Endothelial cell of umbilical vein (primary cell): ENCODE measurements around the gene MVB12B. TPM values are rescaled to one million over a fixed set of nuclear protein-coding genes. Genes with fewer than 3 reads are reported as not detected.

Experiments
- BruUV-seq: library from RNA; stranded (reverse); fragments of 400-500 nt; replicated peaks from 2 replicates; lab custom pipeline; 2021; lab: Mats Ljungman, UMichigan
- CTCF ChIA-PET: fragments of 300-600, 350-600 bp; sonication (Branson Sonifier 250); formaldehyde crosslinking; loops from one replicate; lab custom pipeline; 2021; ENCODE audit warnings: antibody characterized with exemption, inconsistent platforms; lab: Charles Lee
- POLR2A ChIA-PET: fragments of 300-600, 350-600 bp; sonication (Branson Sonifier 250); formaldehyde crosslinking; loops from one replicate; lab custom pipeline; 2021; ENCODE audit warnings: antibody characterized with exemption, inconsistent platforms; lab: Charles Lee
- DNase-seq: peaks from one replicate; pipeline ENCODE4 v3.0.0-alpha.2; 2011; ENCODE audit warnings: low read depth, low spot score
- FAIRE-seq: peaks from 2 replicates; lab custom pipeline; 2011; peaks lifted over from hg19 to GRCh38; lab: Jason Lieb, UNC
- H2AFZ ChIP-seq: 2 replicates; pipeline ENCODE4 v1.6.0; 2012; ENCODE audit warnings: low read depth, low read length, control low read depth, inconsistent platforms
- H3K27ac ChIP-seq: 2 replicates; pipeline ENCODE4 v1.5.1; 2011; ENCODE audit warnings: low read depth, mild to moderate bottlenecking, control low read depth, low read length, moderate library complexity; ENCODE audit not compliant: insufficient read depth
- H3K27me3 ChIP-seq, 2 experiments: 2 replicates each; pipeline versions ENCODE4 v1.6.0 to v1.6.1; 2011; ENCODE audit warnings: low read length in 2 of 2, mixed read lengths in 1 of 2; ENCODE audit not compliant: control insufficient read depth in 2 of 2, insufficient read depth in 2 of 2
- H3K36me3 ChIP-seq, 2 experiments: 2 replicates in 1 of 2; 3 replicates in 1 of 2; pipeline ENCODE4 v1.5.1; 2011; ENCODE audit warnings: low read length in 2 of 2, mild to moderate bottlenecking in 1 of 2, moderate library complexity in 1 of 2; ENCODE audit not compliant: control insufficient read depth in 2 of 2, insufficient read depth in 2 of 2; ENCODE audit errors: extremely low read depth in 1 of 2
- H3K4me1 ChIP-seq: 3 replicates; pipeline ENCODE4 v1.5.1; 2011; ENCODE audit warnings: mild to moderate bottlenecking, low read length; ENCODE audit not compliant: control insufficient read depth, insufficient read depth; ENCODE audit errors: extremely low read depth
- H3K4me2 ChIP-seq: 2 replicates; pipeline ENCODE4 v1.6.1; 2011; ENCODE audit warnings: low read length, control low read depth, mixed read lengths; ENCODE audit not compliant: insufficient read depth
- H3K4me3 ChIP-seq, 3 experiments: fragments of 200-600 bp in 1 of 3; sonication (generic), shearing (Covaris generic) in 1 of 3; replicated peaks in 1 of 3; 2 replicates each; pipeline ENCODE4 v1.5.1; 2011 to 2016; ENCODE audit warnings: control low read depth in 3 of 3, low read length in 3 of 3, mild to moderate bottlenecking in 2 of 3, inconsistent platforms in 1 of 3, low read depth in 1 of 3, moderate library complexity in 1 of 3; ENCODE audit not compliant: insufficient read depth in 1 of 3
- H3K79me2 ChIP-seq: 2 replicates; pipeline ENCODE4 v1.6.0; 2012; ENCODE audit warnings: low read length, inconsistent platforms; ENCODE audit not compliant: control insufficient read depth, insufficient read depth
- H3K9ac ChIP-seq: replicated peaks from 2 replicates; pipeline ENCODE3; 2011; ENCODE audit warnings: low read length, control low read depth; ENCODE audit not compliant: insufficient read depth; ENCODE audit errors: extremely low read depth
- H3K9me1 ChIP-seq: replicated peaks from 3 replicates; pipeline ENCODE4 v1.6.0; 2011; ENCODE audit warnings: mild to moderate bottlenecking, low read length; ENCODE audit not compliant: control insufficient read depth, insufficient read depth; ENCODE audit errors: extremely low read depth
- H3K9me3 ChIP-seq: replicated peaks from 2 replicates; pipeline ENCODE4 v1.5.1; 2012; ENCODE audit warnings: low read length, inconsistent platforms; ENCODE audit not compliant: control insufficient read depth, insufficient read depth
- H4K20me1 ChIP-seq: replicated peaks from 2 replicates; pipeline ENCODE3; 2011; ENCODE audit warnings: mild to moderate bottlenecking, low read length; ENCODE audit not compliant: control insufficient read depth, insufficient read depth; ENCODE audit errors: extremely low read depth
- EZH2 ChIP-seq: IDR thresholded peaks from 2 replicates; pipeline ENCODE4 v1.6.1; 2012; ENCODE audit warnings: borderline replicate concordance, low read depth, mild to moderate bottlenecking, moderate library complexity, low read length, inconsistent platforms; ENCODE audit not compliant: severe bottlenecking
- FOS ChIP-seq: IDR thresholded peaks from 2 replicates; pipeline ENCODE4 v1.6.1; 2011; ENCODE audit warnings: mild to moderate bottlenecking, low read length, moderate library complexity, borderline replicate concordance; ENCODE audit not compliant: insufficient read depth
- GATA2 ChIP-seq: IDR thresholded peaks from 2 replicates; pipeline ENCODE4 v1.7.0; 2011; ENCODE audit warnings: low read depth, mild to moderate bottlenecking, moderate library complexity, mixed read lengths, low read length; ENCODE audit not compliant: insufficient read length, insufficient read depth
- JUN ChIP-seq: IDR thresholded peaks from 2 replicates; pipeline ENCODE4 v1.6.1; 2011; ENCODE audit warnings: borderline replicate concordance, low read depth; ENCODE audit not compliant: insufficient read length, insufficient read depth
- MYC ChIP-seq: IDR thresholded peaks from one replicate; pipeline ENCODE4 v1.6.1; 2011; ENCODE audit warnings: mild to moderate bottlenecking, low read depth, low read length
- POLR2A ChIP-seq: IDR thresholded peaks from 2 replicates; pipeline ENCODE4 v1.6.1; 2012; ENCODE audit warnings: low read depth, mild to moderate bottlenecking, control low read depth, low read length
- POLR2AphosphoS5 ChIP-seq: IDR thresholded peaks from 2 replicates; pipeline ENCODE4 v1.6.1; 2012; ENCODE audit warnings: low read depth, mild to moderate bottlenecking, control low read depth, low read length, moderate library complexity; ENCODE audit not compliant: insufficient read depth
- dilution Hi-C: fragments of 300-500 bp; cut with MboI; formaldehyde crosslinking; loops from one replicate; pipeline ENCODE4 v1.15.0; 2019; ENCODE audit warnings: low sequenced_read_pairs; ENCODE audit not compliant: extremely low pct_ligation_motif_present
- intact Hi-C: fragments of 100-400 bp; cut with micrococcal nuclease; formaldehyde crosslinking; loops from one replicate; pipeline ENCODE4 v1.10.0; 2022
- polyA plus RNA-seq, 4 experiments: library from polyadenylated mRNA; depleted of rRNA in 3 of 4; stranded (reverse) in 3 of 4; unstranded in 1 of 4; fragments of >200 nt; gene quantifications; 2 replicates each; pipeline versions ENCODE4 v1.2.1 to v1.2.3, GENCODE V29; 2011 to 2012; ENCODE audit warnings: missing spikeins in 1 of 4
- total RNA-seq: library from RNA; stranded (reverse); gene quantifications from 2 replicates; pipeline ENCODE4 v1.2.3, GENCODE V29; 2021
- TF ChIP-seq, protein P1 (sequence below): IDR thresholded peaks from 2 replicates; pipeline ENCODE4 v1.6.1; 2011; ENCODE audit not compliant: insufficient read depth, insufficient read length
- TF ChIP-seq, protein P2 (sequence below), 2 donors: IDR thresholded peaks; 1 replicate in 1 of 2; 2 replicates in 1 of 2; pipeline ENCODE4 v1.5.1; 2011; ENCODE audit warnings: low read length in 2 of 2, mild to moderate bottlenecking in 2 of 2, moderate library complexity in 2 of 2, control low read depth in 1 of 2, inconsistent platforms in 1 of 2, low read depth in 1 of 2; ENCODE audit not compliant: insufficient read depth in 1 of 2; ENCODE audit errors: extremely low read depth in 1 of 2

The MVB12B gene
- total and polyA plus RNA-seq, 2 donors (not counting 3 experiments of a cell fraction or from before 2014, with no cell fraction given): 6.6 to 17.3 TPM

DNA sequence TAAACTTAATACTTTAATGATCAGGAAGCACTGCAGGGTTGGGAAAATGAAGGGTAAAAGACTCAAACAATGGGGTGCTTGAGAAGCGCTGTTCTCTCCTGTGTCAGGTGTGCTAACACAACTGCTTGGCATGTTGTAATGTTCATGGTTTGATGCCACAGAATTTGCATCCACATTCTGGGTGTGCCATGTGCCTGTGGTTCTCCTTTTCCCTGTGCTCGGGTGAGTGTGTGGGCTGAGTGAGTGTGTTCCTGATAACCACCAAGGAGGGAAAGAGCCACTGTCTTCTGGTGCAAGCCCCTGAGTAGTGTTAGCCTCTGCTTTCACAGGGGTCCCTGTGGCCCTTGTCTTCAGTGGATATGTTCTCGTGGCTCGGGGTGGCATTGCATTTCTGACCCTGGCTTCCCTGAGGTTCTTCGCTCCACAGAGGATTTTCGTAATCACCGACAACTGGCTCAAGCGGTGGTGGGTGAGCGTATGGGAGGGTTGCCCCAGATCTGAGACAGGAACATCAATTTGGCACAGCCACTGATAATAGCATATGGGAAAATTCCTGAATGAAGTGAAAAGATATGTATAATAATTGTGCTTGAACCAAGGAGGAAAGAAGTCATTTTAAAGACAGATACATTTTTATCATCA is 102.0 kb downstream of the MVB12B start:
- Histone ChIP-seq H3K9ac (no peak overlapping the region), H3K4me2 (no peak overlapping the region), H3K4me3 (no peak overlapping the region), H3K36me3 (peaks cover 0 to 5% of the 10 kb centered on the region in 2 experiments), H3K27ac (no peak overlapping the region), H3K4me1 (no peaks in the 10 kb centered on the region), H3K79me2 (no peaks in the 10 kb centered on the region), H4K20me1 (no peaks in the 10 kb centered on the region), H3K9me3 (no peaks in the 10 kb centered on the region), H3K9me1 (no peaks in the 10 kb centered on the region), H3K27me3 (no peaks in the 10 kb centered on the region), H2AFZ (no peak overlapping the region)
- dilution Hi-C loops: no loop called here
- intact Hi-C loops: no loop called here
- no peak for DNase-seq
- TF ChIP-seq, protein P1, sequence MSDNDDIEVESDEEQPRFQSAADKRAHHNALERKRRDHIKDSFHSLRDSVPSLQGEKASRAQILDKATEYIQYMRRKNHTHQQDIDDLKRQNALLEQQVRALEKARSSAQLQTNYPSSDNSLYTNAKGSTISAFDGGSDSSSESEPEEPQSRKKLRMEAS: no peak
- TF ChIP-seq, protein P2, sequence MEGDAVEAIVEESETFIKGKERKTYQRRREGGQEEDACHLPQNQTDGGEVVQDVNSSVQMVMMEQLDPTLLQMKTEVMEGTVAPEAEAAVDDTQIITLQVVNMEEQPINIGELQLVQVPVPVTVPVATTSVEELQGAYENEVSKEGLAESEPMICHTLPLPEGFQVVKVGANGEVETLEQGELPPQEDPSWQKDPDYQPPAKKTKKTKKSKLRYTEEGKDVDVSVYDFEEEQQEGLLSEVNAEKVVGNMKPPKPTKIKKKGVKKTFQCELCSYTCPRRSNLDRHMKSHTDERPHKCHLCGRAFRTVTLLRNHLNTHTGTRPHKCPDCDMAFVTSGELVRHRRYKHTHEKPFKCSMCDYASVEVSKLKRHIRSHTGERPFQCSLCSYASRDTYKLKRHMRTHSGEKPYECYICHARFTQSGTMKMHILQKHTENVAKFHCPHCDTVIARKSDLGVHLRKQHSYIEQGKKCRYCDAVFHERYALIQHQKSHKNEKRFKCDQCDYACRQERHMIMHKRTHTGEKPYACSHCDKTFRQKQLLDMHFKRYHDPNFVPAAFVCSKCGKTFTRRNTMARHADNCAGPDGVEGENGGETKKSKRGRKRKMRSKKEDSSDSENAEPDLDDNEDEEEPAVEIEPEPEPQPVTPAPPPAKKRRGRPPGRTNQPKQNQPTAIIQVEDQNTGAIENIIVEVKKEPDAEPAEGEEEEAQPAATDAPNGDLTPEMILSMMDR (IDR thresholded peaks at IDR 0.05; ENCODE audit: extremely low read depth in 1 of 2, insufficient read depth in 1 of 2, low read depth in 1 of 2, low read length in 2 of 2): no peak
- TF ChIP-seq EZH2 (no peak), GATA2 (no peak), MYC (no peak), POLR2AphosphoS5 (no peak), FOS (no peak), POLR2A (no peak), JUN (no peak)
- ChIA-PET POLR2A (no interaction called here), CTCF (no interaction called here)
- FAIRE-seq: no peak
- no TSS peak for BruUV-seq
